ENCODE data around the gene MCTP1.

- TF ChIP-seq, protein P1, sequence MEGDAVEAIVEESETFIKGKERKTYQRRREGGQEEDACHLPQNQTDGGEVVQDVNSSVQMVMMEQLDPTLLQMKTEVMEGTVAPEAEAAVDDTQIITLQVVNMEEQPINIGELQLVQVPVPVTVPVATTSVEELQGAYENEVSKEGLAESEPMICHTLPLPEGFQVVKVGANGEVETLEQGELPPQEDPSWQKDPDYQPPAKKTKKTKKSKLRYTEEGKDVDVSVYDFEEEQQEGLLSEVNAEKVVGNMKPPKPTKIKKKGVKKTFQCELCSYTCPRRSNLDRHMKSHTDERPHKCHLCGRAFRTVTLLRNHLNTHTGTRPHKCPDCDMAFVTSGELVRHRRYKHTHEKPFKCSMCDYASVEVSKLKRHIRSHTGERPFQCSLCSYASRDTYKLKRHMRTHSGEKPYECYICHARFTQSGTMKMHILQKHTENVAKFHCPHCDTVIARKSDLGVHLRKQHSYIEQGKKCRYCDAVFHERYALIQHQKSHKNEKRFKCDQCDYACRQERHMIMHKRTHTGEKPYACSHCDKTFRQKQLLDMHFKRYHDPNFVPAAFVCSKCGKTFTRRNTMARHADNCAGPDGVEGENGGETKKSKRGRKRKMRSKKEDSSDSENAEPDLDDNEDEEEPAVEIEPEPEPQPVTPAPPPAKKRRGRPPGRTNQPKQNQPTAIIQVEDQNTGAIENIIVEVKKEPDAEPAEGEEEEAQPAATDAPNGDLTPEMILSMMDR (IDR thresholded peaks at IDR 0.05), result no peak
- TF ChIP-seq EZH2 (IDR thresholded peaks at IDR 0.05), result no peak
These were observed 493.1 kb downstream of the MCTP1 start for GRCh38 chr5:94791829-94792228.

Data from neural progenitor cell (in vitro differentiated cells).